Measurements from ENCODE around the gene CEP76.
A peak's percentile ranks its signal among the peaks of the same experiment; 100 is the strongest.

CEP76 gene, protein sequence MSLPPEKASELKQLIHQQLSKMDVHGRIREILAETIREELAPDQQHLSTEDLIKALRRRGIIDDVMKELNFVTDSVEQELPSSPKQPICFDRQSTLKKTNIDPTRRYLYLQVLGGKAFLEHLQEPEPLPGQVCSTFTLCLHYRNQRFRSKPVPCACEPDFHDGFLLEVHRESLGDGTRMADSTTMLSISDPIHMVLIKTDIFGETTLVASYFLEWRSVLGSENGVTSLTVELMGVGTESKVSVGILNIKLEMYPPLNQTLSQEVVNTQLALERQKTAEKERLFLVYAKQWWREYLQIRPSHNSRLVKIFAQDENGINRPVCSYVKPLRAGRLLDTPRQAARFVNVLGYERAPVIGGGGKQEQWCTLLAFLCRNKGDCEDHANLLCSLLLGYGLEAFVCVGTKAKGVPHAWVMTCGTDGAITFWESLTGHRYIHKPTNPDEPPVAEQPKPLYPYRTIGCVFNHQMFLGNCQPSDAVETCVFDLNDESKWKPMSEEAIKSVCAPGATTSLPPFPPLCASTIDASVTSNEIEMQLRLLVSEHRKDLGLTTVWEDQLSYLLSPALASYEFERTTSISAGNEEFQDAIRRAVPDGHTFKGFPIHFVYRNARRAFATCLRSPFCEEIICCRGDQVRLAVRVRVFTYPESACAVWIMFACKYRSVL

DNA sequence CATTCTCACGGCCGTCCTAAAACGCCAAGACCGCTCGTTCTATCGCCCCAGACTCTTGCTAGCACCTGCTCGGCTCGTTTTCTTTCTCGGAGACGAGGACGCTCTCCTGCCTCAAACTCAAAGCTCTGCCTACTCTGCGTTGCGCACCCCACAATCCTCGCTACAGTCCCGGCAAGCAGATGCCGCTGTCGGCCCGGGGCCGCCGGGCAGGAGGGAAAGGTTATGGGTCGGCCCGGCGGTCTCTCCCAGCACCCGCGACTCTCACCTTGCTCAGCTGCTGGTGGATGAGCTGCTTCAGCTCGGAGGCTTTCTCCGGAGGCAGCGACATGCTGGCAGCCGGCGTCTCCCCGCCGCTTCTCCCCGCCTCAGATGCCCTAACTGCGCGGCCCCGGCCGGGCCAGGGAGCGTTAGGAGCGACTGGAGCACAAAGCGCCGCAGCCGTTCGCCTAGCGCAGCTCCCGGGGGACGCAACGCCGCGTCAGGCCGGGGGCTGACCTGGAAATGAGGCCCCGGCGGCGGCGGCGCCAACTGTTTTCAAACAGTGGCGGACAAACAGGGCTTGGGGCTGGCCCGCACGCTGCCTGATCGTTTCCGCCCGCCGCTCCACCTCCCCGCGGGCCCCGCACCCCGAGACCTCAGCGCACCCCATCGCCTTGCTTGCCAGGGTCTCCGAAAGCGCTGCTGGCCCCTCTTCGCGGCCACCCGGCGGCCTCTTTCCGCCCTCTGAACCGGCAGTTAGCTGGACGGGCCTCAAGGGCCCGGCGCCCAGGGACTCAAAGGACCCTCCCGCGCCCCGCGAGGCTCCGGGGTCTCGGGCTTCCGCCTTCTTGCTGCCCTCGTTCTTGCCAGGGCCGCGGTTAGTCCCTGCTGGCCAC, at the start of gene CEP76, which contains the start of gene PSMG2:
CEP76 (minus strand) TSS at position 503 of the 875 bp plus-strand sequence; CDS start at position 328, 175 bp downstream.
PSMG2 (plus strand) TSS at position 822 of the 875 bp plus-strand sequence. CDS start 66 bp downstream, outside the sequence.
- DNase-seq (ENCODE audit: low read depth): peak; percentile 58

DNA sequence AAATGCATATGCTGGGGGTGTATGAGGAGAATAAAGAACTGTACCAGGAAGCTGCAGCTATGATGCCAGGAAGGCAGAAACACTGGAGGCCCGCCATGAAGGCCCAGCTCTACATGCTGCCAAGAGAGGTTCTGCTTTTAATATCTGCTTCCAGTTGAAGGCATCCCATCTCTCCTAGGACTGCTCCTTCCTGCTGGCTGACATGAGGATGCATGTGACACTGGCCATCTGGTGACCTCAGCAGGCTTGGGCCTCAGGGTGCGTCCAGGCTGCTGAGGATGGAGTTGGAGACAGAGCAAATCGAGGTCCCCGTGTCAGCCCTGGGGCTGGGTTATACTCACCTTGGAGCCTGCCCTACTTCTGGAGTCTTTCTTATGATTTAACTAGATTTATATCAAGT, 49.4 kb upstream of the CEP76 start:
- no peak for DNase-seq (ENCODE audit: low read depth)

DNA sequence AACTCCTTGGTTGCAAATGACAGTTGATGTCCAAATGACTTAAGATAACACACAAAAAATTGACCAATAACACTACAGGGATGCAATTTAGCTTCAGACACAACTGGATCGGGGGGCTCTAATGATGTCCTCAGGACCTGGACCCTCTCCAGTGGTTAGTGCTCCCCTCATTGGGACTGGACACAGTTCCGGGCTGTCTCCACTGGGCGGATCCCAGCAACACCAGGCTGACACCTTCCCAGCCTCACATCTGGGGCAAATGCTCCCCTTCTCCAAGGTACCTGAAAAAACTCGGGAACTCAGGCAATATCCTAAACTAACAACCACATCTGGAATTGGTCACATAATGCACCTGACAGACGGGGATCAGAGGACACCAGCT, 49.0 kb upstream of the CEP76 start:
- no peak for DNase-seq (ENCODE audit: low read depth)

DNA sequence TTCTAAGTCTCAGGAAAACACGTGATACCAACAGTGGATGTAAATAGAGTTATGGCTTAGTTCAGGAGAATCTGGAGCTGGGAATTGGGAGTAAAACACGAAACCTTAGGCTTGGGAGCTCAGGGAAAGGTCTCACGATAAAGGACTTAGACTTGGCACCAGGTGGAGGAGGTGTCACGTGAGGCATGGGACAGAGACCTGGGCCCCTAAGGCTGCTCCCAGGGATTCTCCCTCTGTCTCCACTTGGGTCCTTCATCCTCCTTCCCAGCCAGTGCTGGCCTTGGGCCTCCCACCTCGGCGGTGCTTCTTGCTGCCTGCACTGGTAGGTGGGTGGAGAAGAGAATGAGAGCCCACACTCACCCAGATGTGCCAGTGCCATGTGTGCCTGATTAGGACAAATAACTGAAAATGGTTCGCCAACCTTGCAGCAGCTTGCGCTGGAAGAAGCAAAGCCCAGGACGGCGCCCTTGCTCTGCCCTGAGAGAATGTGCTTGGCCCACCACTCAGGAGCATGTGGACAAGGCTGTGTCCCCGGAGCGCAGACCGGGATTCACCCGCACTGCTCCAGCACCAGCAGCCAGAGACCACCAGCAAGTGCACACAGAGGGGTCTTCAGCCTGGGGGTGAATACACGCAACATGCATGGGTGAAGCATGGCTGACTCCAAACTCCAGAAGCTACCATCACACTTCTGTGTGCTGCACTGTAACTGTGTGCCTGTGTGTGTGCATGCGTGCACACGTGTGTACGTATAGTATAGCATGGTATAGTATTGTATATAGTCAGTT, 48.4 kb upstream of the CEP76 start:
- DNase-seq (ENCODE audit: low read depth): no peak

DNA sequence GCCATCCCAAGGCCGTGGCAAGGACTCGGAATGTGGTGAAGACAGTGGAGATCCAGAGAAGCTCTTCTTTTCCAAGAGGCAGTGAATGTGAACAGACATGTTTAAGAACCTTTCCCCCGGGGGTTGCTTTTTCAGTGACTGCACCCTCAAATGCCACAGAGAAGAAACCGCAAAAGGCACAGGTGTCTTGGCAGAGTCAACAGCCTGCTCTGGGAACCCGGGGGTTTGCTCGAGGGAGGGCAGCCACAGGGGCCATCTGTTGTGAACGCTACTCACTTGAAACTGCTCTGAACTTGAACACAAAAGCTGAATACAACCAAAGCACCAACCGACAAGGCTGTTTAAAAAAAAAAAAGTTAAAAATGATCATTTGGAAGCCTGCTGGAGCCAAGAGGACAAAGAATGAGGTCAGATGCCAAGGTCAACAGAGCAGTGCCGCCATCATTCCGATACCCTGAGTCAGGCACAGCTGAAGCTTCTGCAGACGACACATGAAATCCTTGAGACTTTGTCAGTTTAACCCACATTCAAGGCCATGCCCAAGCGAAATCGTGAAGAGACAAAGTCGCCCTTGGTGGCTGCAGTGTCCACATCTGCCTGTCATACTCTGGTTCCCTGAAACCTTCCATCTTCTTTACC, 47.7 kb upstream of the CEP76 start:
- no peak for DNase-seq (ENCODE audit: low read depth)

DNA sequence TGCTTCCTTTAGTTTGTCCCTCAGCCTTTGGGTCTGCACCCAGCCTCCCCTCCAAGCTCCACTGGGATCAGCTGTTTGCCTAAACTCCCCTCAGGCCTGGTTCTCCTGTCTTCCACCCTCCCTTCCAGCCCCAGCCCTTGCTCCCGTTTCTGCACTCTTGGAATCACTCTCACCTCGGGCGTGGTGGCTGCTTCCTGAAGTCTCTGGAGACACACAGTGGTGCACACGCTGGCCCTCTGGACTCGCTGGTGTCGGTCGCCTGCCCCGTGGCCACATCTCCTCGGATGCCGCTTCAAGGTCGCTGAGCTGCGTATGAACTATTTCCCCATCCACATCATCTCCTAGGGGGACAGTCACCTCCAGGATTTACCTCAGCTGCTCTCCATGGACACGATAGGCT, 46.6 kb upstream of the CEP76 start:
- DNase-seq (ENCODE audit: low read depth): no peak

DNA sequence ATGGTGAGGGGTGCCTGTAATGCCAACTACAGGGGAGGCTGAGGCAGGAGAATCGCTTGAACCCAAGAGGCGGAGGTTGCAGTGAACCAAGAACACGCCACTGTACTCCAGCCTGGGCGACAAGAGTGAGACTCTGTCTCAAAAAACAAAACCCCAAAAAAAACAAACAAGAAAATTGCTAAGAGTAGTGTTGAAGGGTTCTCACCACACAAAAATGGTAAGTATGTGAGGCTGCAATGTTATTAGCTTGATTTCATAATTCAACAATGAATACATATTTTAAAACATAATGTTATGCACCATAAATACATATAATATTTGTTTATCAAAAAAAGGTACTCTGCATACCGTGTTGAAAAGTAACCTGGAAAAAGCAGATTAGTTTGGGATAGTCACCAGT, 46.1 kb upstream of the CEP76 start:
- DNase-seq (ENCODE audit: low read depth): no peak

DNA sequence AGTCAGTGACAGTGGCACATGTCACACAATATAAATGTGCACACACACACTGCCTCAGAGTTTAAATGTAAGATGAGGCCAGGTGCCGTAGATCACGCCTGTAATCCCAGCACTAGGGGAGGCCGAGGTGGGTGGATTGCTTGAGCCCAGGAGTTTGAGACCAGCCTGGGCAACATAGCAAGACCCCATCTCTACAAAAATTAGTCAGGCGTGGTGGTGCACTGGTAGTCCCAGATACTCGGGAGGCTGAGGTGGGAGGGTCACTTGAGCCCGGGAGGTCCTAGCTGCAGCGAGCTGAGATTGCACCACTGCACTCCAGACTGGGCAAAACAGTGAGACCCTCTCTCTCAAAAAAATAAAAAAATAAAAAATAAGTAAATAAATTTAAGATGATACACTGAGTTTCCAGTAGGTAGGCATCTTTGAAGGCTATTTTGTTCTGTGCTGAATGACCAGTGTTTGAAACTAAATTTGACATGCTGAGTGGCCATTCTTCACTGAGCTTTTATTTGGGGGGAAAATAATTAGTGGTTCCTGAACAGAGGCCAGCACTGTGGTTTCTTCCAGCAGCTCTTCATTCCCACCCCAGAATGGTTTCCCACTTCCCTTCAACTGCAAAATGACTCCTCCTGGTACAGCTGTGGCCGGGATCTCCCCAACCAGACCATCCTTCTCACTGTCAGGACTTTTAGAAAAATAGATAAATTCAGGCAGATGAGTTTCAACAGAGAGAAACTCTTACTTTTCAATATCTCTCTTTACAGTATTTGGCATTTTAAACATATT, 45.2 kb upstream of the CEP76 start:
- DNase-seq (ENCODE audit: low read depth): no peak

DNA sequence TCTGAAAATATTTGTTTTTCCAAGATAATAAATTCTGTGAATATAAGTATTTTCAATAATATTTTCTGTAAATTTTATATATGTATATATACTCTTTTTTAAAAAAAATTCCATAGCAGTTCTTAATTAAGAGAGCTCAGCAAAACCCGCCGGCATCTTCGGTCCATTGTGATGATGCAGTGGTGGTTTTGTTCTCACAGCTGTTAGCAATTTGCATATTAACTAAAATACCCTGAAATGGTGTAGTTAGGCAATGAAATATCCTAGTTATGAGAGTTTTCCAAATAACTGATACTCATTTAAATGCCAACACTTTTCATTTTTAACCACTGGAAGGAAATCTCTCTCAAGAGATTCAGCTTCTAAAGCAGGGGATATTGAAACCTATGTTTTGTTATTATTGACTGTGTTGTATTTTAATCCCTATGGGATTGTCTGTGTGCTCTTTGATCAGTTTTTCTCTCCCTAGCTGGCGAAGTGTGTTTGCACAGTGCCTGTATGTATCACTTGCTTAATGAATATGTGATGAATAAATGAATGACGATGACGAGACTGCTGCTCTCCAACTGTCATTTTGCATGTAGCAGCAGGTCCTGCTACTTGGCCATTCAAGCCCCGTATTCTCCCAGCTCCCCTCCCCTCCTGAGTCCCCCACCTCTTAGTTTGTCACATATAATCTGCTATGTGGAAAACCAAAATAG, 42.7 kb upstream of the CEP76 start:
- no peak for DNase-seq (ENCODE audit: low read depth)

DNA sequence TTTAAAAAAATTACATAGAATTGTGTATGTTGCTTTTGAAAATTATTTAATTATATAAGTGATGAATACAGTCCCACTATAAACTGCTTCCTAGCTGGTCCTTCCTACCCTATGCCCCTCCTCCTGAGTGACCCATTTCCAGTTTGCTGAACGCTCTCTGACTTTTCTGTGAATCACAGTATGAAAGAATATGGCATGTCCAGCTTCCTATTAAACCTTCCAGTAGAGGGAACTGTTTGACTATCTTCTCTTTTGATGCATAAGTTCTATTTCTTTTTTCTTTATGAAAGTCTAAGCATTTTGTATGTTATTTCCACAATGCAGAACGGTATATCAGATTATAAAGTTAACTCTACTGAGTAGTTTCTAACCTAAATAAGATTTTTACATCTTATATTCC, 41.6 kb upstream of the CEP76 start:
- no peak for DNase-seq (ENCODE audit: low read depth)

DNA sequence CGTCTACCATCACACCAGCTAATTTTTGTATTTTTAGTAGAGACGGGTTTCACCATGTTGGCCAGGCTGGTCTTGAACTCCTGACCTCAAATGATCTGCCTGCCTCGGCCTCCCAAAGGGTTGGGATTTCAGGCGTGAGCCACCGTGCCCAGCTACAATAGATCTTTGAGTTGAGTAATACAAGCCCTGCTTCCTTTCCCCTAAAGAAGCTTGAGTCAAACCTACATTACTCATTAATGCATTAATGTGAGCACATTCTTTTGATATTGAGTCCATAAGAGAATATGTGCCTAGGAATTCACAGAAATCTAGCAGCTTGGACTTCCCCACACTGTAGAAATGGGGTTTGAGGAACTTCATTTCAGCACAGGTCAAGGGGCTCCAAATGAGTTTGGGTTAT, 39.9 kb upstream of the CEP76 start:
- DNase-seq (ENCODE audit: low read depth): no peak

DNA sequence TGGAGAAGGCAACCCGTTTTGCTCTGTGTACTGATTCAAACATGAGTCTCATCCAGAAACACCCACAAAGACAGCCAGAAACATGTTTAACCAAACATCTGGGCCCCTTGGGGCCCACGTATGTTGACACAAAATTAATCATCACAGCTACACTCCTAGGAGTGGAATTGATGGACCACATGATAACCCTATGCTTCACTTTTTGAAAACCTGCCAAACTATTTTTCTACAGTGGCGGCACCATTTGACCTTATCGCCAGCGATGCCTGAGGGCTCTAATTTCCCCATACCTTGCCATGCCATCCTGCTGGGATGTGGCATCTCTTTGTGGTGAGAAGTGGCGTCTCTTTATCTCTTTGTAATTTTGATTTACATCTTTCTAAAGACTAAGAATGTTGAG, 38.8 kb upstream of the CEP76 start:
- DNase-seq (ENCODE audit: low read depth): no peak

DNA sequence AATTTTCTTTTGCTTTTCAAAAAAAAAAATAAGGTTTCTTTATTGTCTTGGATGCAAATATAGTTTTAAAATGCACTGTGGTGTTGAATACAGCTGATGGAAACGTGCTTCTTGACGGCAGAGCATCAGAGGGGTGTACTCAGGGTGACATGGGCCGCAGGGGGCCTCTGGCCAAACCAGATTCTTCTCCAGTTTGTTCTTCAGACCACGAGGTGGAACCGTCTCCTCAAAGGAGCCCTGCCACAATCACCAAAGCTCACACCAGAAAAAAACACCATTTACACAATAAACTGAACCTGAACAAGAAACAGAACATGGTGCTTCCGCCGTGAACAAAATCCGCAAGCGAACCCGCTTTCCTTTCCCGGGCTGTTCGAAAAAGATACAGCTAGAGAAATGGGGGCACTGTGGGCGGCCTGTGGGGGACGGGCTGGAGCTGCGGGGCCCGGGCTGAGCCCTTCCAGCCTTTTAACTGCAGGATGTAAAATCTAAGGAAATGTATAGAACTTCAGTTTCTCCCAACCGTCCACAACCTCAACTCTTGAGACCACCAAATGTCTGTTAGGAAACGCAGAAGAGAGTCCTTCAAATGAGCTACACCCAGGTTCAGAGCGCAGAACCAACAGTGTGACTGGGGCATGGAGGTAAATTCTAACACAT, 34.9 kb upstream of the CEP76 start:
- DNase-seq (ENCODE audit: low read depth): no peak

DNA sequence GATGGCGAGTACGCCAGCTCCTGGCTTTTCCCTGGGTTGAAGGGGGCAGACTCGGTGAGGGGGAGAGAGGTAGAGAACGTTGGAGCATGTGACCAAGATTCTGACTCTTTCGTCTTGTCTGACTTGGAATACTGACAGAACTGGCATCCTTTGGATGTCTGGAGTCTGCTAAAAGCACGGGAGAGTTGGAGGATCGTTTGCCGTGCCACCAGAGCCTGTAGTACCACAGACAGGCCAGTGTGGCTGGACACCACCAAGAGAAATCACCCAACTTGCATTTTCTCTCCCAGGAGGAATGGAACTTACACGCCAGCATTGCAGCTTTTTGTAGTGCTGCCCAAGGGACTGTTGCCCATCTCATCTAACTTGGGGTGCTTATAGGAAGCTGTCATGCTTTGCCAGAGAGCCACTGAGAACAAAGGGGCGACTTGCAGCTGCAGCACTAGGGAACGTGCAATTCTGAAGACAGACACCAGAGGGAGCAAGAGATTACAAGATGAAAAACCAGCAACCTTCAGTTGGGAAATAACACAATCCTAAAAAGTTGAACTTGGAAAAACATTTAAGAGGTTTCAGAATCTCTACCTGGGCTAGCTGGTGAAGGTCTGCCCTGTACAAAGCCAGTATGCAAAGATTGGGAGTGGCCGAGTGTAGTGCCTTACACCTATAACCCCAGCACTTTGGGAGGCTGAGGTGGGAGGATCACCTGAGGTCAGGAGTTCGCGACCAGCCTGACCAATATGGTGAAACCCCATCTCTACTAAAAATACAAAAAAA, 24.4 kb upstream of the CEP76 start:
- DNase-seq (ENCODE audit: low read depth): peak; percentile 33

DNA sequence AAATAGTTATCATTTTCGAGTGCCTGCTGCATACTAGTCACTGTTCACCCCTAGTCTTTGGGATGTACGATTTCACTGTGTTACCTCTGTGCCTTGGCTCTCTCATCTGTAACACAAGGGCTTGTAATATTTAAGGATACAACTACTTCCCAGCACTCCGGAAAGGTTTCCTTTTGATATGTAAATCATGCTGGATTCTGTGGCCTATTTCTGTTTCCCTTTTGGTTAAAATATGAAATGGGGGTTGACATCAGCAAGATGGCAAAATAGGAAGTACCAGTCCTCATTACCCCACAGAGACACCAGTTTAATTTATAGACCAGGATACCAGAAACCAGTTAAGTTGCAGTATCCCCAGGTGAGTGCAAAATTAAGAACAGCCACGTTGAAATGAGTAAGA, 23.8 kb upstream of the CEP76 start:
- no peak for DNase-seq (ENCODE audit: low read depth)

DNA sequence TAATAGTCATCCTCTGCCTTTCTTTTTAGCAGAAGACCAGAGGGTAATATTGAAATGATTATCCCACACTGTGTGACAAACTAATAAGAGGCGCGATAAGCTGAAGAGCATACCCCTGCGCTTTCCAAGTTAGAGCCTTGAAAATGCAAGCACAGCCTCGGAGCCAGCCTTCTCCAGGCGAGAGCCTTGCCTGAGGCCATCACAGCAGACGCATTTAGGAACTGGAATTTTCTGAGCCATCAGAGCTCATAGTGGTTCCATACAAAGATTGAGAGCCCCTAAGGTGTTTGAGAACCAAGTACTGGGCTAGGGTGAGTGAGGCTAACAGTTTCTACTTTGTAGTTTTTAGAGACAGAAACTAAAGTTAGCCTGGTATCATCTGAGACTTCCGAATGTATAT, 20.2 kb upstream of the CEP76 start:
- no peak for DNase-seq (ENCODE audit: low read depth)

DNA sequence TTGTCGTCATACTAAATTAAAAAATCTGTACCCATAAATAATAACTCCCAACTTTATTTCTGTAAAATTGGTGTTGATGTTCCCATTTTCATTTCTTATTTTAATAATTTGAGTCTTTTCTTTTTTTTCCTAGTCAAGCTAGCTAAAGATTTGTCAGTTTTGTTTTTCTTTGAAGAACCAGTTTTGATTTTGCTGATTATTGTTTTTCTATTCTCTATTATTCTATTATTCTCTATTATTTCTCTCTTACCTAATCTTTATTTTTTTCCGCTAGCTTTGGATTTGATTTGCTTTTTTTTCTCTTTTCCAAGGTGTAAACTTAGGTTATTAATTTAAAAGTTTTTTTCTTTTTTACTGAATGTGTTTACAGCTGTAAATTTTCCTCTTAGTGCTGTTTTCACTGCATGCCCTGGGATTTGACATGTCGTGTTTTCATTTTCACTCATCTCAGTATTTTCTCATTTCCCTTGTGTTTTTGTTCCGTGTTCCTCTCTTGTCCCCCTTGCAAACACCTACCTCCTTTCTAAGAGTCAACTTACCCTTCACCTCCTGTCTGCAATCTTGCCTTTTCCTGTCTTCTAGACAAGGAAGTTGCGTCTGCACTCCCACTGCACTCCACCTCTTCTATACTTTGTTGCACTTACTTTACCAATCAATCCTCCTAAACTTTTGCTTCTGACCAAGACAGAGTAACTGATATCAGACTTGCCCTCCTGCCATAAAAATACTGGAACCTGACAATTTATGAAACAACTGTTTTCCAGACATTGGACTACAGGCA, 19.2 kb upstream of the CEP76 start:
- no peak for DNase-seq (ENCODE audit: low read depth)

DNA sequence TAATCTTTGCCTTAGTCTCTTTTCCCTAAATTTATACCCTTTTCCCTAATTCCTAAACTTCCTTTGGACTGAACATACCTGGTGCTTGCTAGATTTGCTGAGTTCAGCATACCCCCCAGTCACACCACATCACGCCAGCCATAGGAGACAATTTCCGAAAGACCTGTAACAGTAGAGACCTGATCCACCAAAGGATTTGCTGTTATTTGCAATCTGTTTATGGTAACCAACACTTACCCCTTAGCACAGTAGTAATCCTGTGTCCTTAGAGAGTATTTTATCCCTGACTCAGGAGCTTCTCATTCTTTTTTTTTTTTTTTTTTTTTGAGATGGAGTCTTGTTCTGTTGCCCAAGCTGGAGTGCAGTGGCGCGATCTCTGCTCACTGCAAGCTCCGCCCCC, 8.9 kb upstream of the CEP76 start:
- DNase-seq (ENCODE audit: low read depth): no peak
